ENCODE results near the gene RPL31.

GRCh38 chr2:100980046-100980445, 22.0 kb upstream of the RPL31 start:
- no peak for TF ChIP-seq CTCF (IDR thresholded peaks at IDR 0.05)
- no peak for TF ChIP-seq EP300 (IDR thresholded peaks at IDR 0.05)

All from stomach (tissue), 4 donors.